Non-pigmented ciliary epithelial cell (primary cell): ENCODE measurements around the gene CYP27C1.
"Not testable (repeated sequence)": the region's sequence is repeated elsewhere in the genome, so short reads cannot be mapped to it uniquely, and the experiment has no call there.

Source experiments
- DNase-seq: peaks from one replicate; pipeline ENCODE4 v3.0.0-alpha.2; 2010; ENCODE audit warnings: low read depth

CYP27C1 gene, protein sequence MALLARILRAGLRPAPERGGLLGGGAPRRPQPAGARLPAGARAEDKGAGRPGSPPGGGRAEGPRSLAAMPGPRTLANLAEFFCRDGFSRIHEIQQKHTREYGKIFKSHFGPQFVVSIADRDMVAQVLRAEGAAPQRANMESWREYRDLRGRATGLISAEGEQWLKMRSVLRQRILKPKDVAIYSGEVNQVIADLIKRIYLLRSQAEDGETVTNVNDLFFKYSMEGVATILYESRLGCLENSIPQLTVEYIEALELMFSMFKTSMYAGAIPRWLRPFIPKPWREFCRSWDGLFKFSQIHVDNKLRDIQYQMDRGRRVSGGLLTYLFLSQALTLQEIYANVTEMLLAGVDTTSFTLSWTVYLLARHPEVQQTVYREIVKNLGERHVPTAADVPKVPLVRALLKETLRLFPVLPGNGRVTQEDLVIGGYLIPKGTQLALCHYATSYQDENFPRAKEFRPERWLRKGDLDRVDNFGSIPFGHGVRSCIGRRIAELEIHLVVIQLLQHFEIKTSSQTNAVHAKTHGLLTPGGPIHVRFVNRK

DNA sequence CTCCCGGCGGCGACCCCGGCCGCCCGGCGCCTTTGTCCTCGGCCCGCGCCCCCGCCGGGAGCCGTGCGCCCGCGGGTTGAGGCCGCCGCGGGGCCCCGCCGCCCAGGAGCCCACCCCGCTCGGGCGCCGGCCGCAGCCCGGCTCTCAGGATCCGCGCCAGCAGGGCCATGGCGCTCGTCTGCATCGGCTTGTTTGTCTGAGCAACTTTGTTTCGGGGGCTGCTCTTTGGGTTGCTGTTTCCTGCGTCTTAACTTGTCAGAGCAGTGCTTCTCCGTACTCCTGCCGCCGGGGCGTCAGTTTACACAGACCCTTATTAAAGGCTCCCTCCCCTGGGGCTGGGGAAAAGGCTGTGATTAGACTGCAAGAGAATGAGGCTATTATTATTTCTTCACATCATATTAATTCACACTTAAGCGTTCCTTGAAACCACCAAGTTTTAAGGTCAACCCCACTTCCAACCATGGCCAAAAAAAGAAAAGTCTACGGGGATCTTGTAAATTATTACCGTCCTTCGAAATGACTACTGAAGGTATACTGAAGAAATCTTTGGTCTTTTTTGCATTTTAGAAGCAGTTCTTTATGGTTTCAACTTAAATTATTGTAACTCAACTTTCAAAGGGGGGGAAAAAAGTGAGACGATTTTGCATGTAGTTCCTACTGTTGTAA is at the start of gene CYP27C1:
Gene CYP27C1, minus strand, starts transcription at position 198 of the 666 bp plus-strand sequence. Its CDS starts 29 bp downstream, at position 169.
- DNase-seq: no peak

DNA sequence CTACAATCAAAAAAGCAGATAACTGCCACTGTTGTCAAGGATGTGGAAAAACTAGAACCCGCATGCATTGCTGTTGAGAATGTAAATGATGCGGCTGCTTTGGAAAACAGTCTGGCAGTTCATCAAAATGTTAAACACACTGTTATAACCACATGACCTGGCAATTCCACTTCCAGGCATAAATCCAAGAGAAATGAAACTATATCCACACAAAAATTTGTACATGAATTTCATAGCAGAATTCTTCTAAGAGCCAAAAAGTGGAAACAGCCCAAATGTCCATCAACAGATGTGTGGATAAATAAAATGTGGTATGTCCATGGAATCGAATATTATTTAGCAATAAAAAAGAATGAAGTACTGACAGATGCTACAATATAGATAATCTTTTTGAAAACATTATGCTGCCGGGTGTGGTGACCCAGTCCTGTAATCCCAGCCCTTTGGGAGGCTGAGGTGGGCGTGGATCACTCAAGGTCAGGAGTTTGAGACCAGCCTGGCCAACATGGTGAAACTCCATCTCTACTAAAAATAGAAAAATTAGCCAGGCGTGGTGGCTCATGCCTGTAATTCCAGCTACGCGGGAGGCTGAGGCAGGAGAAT is 41.8 kb upstream of the CYP27C1 start:
- DNase-seq: no peak

DNA sequence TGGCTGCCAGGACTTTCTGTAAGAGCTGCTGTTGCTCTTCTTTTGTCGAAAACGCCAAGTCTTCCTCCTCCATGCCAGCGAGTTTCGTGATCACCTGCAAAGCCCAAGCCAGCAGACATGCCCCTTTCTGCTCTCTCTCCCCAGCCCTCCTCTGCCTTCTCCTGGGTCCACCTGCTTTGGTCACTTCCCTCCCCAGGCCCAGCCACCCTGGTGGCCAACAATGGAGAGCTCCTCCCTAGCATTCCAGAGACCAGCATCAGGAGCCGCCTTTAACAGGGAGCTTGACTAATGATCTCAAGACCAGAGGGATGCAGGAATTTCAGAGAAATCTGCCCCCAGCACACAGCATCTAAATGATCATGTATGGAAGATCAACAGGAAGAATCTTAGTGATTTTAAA is 39.3 kb upstream of the CYP27C1 start:
- no peak for DNase-seq

DNA sequence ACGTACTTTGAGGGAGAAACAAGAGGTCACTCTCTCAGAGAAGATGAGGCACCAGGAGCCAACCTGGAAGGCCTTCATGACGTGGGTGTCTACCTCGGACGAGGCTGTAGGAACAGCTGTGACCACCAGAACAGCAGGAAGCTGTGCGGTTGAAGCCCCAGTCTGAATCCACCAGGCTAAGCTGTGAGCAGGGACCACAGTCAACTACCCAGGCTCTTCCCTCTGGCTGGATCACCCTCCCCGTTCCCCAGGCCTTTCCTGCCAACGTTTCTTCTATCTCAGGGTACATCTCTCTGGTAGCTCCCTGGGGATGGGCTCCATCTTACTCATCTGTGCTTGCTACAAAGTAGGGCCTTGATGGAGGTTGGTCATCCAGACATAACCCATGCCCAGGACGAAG is 36.8 kb upstream of the CYP27C1 start:
- DNase-seq: no peak

DNA sequence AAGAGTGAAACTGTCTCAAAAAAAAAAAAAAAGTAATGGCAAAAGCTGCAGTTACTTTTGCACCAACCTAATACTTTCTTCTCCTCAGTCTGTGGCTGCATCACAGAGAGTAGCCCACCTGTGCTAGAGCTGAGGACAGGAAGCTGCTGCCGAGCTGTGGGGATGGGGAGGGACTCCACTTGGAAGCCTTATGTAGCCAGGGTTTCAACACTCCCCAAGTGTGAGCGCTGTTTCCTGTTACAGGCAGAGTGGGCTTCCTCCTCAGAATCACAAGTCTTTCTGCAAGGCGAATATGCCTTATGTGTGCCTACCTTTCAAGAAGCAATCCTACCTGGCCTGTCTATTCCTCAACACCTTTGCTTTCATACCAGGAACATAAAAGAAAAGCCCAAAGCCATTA is 36.3 kb upstream of the CYP27C1 start:
- no peak for DNase-seq

DNA sequence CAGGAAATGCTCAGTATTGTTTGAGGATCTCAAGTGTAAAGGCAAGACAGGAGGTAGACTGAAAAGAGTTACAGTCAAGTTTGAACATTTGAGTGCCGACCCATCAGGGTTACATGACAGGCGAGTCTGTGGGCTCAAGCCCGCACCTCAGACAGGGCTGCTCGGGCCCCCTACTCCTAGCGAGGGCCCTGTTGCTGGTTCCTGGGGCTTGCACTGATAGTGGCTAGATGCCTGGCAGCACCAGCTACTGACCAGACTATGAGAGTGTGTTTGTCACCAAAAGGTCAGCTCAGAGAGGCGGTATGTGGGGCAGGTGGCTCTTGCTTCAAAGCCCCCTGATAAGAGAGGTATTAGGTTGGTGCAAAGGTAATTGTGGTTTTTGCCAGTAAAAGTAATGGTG is 35.6 kb upstream of the CYP27C1 start:
- DNase-seq: no peak

DNA sequence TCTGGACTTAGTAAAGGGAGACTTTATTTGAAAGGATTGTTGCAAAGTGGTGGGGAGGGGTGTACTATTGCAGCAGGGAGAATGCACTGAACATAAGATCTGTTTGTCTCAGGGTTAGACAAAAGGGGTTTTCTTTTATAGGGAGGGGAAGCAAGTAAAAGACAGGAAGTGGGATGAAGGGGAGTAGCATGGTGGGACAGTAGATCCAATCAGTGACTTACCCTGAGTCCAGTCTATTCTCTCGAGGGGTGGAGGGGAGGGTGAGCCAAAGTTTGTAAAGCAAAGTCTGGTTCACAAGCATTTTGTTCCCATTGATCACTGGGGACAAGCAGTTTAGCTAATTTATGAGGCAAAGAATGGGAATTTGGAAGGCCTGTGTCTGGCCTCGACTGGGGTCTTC is 35.0 kb upstream of the CYP27C1 start:
- DNase-seq: no peak

DNA sequence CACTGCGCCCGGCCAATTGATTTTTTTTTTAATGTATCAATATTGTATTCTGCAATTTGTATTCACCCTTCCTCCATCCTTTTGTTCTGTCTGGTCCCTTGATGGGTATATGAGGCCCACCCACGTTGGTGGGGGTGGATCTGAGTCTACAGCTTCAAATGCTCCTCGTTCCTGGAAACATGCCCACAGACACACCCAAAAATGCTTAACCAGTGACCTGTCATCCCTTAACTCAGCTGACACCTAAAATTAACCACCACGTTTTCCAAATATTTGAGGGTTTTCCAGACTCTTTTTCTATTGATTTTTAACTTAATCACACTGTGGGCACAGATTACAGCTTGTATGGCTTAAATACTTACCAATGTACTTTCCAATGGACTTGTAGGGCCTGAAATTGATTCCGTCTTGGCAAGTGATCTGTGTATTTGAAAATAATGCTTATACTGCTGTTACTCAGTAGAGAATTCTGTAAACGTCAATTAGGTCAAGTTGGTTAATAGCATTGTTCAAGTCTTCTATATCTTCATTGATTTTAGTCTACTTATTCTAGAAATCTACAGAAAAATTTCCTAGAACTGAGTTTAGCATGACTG is 34.4 kb upstream of the CYP27C1 start:
- DNase-seq: peak; percentile 6

DNA sequence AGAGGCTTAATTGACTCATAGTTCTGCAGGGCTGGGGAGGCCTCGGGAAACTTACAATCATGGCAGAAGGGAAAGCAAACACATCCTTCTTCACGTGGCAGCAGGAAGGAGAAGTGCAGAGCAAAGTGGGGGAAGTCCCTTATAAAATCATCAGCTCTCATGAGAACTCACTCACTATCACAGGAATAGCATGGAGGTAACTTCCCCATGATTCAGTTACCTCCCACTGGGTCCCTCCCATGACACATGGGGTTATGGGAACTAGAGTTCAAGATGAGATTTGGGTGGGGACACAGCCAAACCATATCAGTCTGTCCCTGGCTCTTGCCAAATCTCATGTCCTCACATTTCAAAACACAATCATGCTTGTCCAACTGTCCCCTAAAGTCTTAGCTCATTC is 21.1 kb upstream of the CYP27C1 start:
- DNase-seq: not testable (repeated sequence)

DNA sequence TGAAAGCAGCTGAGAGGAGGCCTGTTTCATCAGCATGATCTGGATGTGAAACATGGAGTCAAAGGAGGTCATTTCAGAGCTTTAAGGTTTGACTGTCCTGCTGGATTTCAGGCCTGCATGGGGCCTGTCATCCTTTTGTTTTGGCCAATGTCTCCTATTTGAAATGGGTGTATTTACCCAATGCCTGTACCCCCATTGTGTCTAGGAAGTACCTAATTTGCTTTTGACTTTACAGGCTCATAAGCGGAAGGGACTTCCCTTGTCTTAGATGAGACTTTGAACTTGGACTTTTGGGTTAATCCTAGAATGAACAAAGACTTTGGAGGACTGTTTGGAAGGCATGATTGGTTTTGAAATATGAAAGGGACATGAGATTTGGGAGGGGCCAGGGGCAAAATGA is 19.3 kb upstream of the CYP27C1 start:
- DNase-seq: no peak

DNA sequence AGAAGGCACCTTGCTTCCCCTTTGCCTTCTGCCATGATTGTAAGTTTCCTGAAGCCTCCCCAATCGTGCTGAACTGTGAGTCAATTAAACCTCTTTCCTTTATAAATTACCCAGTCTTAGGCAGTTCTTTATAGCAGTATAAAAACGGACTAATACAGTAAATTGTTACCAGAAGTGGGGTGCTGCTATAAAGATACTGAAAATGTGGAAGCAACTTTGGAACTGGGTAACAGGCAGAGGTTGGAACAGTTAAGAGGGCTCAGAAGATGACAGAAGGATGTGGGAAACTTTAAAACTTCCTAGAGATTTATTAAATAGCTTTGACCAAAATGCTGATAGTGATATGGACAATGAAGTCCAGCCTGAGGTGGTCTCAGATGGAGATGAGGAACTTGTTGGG is 17.7 kb upstream of the CYP27C1 start:
- DNase-seq: not testable (repeated sequence)

DNA sequence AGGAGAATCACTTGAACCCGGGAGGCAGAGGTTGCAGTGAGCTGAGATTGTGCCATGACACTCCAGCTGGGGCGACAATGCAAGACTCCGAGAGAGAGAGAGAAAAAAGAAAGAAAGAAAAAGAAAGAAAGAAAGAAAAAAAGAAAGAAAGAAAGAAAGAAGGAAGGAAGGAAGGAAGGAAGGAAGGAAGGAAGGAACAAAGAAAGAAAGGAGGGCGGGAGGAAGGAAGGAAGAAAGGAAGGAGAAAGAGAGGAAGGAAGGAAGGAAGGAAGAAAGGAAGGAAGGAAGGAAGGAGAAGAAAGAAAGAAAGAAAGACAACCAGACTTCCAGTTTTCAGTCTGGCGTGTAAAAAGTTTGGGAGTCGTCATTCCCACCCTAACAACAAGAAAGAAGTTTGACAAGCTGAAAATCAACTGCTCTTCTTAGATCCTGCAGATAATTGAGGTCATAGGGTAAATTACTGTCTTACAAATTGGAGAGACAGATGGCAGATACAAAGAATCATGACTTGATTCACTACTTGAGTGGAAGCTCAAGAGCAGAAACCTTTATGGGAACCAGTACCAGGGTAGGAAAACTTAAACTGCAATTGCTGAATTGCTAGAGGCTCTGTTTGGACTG is 15.1 kb upstream of the CYP27C1 start:
- DNase-seq: no peak

DNA sequence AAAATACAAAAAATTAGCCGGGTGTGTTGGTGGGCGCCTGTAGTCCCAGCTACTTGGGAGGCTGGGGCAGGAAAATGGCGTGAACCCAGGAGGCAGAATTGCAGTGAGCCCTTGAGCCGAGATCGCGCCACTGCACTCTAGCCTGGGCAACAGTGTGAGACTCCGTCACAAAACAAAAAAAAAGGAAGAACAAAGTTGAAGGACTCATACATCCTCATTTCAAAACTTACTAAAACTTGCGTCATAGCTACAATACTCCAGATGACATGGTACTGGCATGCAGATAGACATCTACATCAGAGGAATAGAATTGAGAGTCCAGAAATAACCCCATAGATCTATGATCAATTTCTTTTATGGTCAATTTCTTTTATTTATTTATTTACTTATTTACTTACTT is 13.6 kb upstream of the CYP27C1 start:
- no peak for DNase-seq

DNA sequence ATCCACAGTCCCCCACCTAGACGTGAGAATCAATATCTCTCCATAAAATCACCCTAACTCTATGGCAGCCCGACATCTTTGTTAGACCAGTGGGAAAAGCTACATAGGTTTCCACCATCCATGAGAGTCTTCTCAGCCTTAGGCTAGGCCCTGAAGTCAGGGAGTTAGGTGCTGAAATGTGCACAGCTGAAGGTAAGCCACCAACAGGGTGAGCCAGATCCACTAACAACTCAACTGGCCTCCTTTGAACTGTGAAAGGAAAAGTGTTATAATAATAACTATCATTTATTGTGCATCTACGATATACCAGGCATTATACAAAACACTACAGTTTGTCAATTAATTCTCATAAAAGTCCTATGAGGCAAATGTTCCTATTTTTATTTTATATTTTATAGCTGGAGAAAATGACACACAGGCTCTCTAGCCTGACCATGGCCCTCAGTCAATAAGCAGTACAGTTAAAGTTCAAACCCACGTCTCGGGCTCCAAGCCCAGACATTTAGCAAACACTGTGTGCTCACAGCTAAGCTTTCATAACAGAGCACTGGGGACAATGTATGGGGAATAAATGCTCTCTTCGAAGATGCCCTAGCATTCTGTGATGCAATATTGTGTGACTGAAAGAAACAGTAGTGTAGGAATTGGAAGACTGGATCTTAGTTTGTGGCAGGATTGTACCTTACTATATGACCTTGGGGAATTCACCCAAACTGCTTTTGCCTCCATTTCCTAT is 11.2 kb upstream of the CYP27C1 start:
- no peak for DNase-seq

DNA sequence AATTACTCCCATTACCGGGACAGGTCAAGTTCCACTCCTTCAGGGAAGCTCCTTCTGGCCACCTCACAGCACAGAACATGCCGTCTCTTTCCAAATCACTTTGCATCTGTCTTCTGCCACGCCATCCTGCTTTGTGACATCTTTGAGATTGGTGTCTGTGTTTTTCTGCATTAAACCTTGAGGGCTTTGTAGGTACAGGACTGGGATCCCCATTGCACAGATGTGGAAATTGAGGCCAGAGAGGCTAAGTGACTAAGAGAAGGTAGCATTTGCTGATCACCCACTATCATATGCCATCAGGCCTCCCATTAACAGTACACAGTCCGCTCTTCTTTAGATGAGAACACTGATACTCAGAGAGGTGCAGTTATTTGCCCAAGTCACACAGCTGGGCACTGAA is 9.5 kb upstream of the CYP27C1 start:
- no peak for DNase-seq

DNA sequence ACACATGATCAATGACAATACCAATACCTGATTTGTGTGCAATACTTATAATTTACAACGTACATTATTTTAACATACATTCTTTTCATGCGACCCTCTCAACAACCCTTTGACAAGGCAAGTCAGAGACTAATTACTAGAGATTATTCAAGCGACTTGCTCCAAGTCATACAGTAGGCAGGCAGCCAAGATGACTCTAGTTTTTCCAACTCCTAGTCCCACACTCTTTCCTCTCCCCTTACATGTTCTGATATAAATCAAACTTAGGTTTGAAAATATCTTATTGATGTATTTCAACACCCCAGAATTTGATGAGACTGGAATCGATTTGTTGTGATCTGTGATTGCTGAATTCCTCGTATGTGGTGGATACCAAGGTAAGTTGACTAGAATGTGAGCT is 8.0 kb upstream of the CYP27C1 start:
- no peak for DNase-seq

DNA sequence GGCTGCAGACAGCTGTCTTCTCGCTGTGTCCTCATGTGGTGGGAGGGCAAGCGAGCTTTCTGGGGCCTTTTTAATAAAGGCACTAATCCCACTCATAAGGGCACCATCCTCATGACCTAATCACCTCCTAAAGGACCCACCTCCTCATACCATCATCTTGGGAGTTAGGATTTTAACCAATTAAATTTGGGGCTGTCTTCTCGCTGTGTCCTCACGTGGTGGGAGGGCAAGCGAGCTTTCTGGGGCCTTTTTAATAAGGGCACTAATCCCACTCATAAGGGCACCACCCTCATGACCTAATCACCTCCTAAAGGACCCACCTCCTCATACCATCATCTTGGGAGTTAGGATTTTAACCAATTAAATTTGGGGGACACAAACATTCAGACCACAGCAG is 7.2 kb upstream of the CYP27C1 start:
- not testable (repeated sequence) for DNase-seq

DNA sequence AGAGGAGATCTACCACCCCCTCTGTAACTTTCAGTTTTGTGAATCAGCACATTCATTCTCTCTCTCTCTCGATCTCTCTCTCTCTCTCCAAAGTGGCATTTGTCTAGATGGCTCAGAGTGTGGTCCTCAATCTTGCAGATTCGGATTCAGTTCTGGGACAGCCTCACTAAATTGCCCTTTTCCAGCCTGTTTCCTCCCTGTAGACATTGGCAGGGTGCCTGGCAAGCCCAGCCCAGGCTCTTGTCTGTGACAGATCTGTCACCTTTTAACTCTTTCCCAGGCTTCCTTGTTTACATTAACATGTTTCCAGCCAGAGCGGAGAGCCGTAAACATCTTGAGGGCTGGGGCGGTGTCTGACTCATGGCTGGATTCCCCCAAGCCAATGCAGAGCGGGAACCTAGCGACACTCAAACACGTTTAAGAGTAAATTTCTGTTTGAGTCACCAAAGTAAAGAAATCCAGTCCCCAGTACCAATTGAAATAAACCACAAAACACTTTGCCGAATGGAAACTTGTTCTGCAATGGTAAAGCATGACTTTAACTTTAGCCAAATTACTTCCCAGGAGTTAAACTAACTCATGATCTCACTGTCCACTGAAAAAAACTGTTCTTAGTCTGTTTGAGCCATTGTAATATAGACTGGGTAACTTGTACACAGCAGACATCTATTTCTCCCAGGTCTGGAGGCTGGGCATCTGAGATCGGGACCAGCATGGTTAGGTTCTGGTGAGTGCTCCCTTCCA is 6.6 kb upstream of the CYP27C1 start:
- DNase-seq: peak; percentile 54

DNA sequence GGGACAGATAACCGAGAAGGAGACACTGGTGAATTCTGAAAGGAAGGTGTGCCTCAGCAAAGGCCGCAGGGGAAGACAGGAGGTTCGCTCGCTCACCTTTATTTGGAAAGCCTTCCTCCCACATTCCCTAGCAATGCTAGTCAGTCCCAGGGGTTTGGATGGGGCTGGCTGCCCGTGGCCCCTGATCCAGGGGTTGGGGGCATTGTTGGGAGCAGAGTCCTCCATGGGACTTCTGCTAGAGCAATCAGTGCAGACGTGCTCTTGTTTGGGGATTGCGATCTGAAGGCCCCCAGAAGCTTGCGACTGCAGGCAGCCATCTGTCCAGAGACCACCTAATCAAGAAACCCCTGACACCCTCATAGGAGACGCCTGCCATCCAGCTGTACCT is 6.0 kb upstream of the CYP27C1 start:
- DNase-seq: no peak

DNA sequence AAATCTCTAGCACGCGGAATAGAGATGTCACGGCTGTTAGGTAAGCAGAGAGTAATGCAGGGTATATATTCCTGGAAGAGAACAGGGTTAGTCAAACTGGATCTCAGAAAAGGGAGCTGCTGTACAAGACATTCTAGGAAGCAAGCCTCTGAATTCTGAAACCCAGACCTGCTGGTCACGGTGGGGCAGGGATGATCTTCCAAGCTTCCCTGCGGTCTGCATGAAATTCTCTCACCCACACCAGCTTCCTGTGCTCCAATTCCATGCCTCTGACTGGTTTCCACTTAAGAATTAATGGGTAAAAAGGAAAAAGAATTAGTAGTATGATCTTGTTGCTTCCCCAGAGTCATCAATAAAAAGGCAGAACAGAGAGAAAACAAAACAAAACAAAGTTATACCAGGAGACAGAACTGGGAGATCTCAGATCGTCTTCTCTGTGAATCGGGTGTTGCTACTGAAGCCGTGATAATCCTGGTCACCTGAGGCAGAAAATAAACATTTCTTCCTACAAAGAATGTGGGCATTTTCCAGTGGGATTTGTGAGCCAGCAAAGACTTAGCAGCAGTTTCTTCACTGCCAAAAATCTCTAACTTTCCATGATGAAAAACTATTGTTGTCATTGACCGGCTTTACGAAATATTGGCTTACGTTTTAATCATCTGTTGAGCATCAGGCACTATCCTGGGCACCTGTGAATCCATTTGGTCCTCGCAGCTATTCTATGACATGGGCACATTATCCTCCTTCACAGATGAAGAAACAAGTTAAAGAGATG is 5.3 kb upstream of the CYP27C1 start:
- peak; percentile 56 for DNase-seq
